Measurements from ENCODE around the gene DHX16. TPM values are rescaled to one million over a fixed set of nuclear protein-coding genes. Genes with fewer than 3 reads are reported as not detected.

Gene DHX16
- polyA plus RNA-seq, 1 donor, result 48.5 TPM

DNA sequence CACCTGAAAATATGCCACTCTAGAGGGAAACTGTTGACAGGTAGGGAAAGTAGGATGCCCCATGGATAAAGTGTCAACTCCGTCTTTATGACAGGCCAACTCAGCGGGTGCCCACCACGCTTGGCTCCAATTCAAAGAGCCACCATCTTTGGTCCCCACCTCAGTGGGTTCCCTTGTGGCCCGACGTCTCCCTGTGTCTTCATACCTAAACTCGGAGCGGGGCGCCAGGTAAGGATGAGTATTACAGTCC, 44.0 kb upstream of the DHX16 start:
- peaks cover 23% of the 10 kb centered on the region for H3K36me3 ChIP-seq (ENCODE audit: control insufficient read depth, insufficient read depth, low read length)
- H3K9me3 ChIP-seq (ENCODE audit: control insufficient read depth, low read depth, low read length), result no peaks in the 10 kb centered on the region
- no CpG with 5 or more reads among the region's 8 CpGs for WGBS (ENCODE audit: insufficient coverage, low lambda C conversion rate)
- peaks cover 3% of the 10 kb centered on the region for H3K4me1 ChIP-seq (ENCODE audit: control insufficient read depth, insufficient read depth, low read length)
- H3K4me3 ChIP-seq (ENCODE audit: low read length), result peak overlapping the region; percentile 80
- no peak for DNase-seq
- H3K27me3 ChIP-seq (ENCODE audit: control insufficient read depth, insufficient read depth, low read length), result no peaks in the 10 kb centered on the region
- H3K27ac ChIP-seq (ENCODE audit: low read length), result peak overlapping the region; percentile 78

- no peak overlapping the region for H3K4me3 ChIP-seq (ENCODE audit: low read length)
- H3K27me3 ChIP-seq (ENCODE audit: control insufficient read depth, insufficient read depth, low read length), result no peaks in the 10 kb centered on the region
- no peak overlapping the region for H3K27ac ChIP-seq (ENCODE audit: low read length)
- no peak for DNase-seq
- H3K36me3 ChIP-seq (ENCODE audit: control insufficient read depth, insufficient read depth, low read length), result peaks cover 32% of the 10 kb centered on the region
- H3K4me1 ChIP-seq (ENCODE audit: control insufficient read depth, insufficient read depth, low read length), result peaks cover 3% of the 10 kb centered on the region
- no CpG with 5 or more reads among the region's 1 CpG for WGBS (ENCODE audit: insufficient coverage, low lambda C conversion rate)
- H3K9me3 ChIP-seq (ENCODE audit: control insufficient read depth, low read depth, low read length), result no peaks in the 10 kb centered on the region
Observed at GRCh38 chr6:30714263-30714662, 41.5 kb upstream of the DHX16 start.

DNA sequence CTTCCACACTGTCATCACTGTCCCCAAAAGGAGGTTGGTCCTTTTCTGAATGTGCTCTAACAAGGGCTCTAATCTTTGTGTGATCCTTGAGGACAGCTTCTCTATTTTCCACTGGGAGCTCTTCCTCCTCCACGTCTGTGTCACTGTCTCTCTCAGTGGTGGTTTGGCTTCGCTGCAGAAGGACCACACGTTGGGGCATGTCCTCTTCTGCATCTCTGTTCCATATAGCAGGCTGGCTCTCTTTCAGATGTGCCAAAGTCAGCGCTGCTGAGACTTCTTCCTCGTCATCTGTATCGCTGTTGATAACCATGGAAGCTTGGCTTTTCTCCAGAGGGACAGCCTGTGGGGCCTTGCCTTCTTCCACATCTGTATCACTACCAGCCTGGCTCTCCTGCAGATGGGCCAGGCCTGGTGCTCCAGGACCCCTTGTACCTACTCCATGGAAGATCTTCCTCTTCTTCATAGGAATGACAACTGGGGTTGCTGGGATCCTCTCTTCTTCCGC, 39.7 kb upstream of the DHX16 start:
- H3K27ac ChIP-seq (ENCODE audit: low read length), result no peak overlapping the region
- H3K4me1 ChIP-seq (ENCODE audit: control insufficient read depth, insufficient read depth, low read length), result peaks cover 3% of the 10 kb centered on the region
- no peaks in the 10 kb centered on the region for H3K9me3 ChIP-seq (ENCODE audit: control insufficient read depth, low read depth, low read length)
- no peaks in the 10 kb centered on the region for H3K27me3 ChIP-seq (ENCODE audit: control insufficient read depth, insufficient read depth, low read length)
- 96% methylated on average over 3 of the region's 7 CpGs for WGBS (ENCODE audit: insufficient coverage, low lambda C conversion rate)
- H3K4me3 ChIP-seq (ENCODE audit: low read length), result no peak overlapping the region
- DNase-seq, result no peak
- H3K36me3 ChIP-seq (ENCODE audit: control insufficient read depth, insufficient read depth, low read length), result peaks cover 39% of the 10 kb centered on the region

- H3K36me3 ChIP-seq (ENCODE audit: control insufficient read depth, insufficient read depth, low read length), result peaks cover 39% of the 10 kb centered on the region
- no peaks in the 10 kb centered on the region for H3K27me3 ChIP-seq (ENCODE audit: control insufficient read depth, insufficient read depth, low read length)
- no peak overlapping the region for H3K27ac ChIP-seq (ENCODE audit: low read length)
- no CpG with 5 or more reads among the region's 1 CpG for WGBS (ENCODE audit: insufficient coverage, low lambda C conversion rate)
- peaks cover 3% of the 10 kb centered on the region for H3K4me1 ChIP-seq (ENCODE audit: control insufficient read depth, insufficient read depth, low read length)
- no peaks in the 10 kb centered on the region for H3K9me3 ChIP-seq (ENCODE audit: control insufficient read depth, low read depth, low read length)
- H3K4me3 ChIP-seq (ENCODE audit: low read length), result no peak overlapping the region
- no peak for DNase-seq
Observed at GRCh38 chr6:30711758-30712380, 39.1 kb upstream of the DHX16 start.

DNA sequence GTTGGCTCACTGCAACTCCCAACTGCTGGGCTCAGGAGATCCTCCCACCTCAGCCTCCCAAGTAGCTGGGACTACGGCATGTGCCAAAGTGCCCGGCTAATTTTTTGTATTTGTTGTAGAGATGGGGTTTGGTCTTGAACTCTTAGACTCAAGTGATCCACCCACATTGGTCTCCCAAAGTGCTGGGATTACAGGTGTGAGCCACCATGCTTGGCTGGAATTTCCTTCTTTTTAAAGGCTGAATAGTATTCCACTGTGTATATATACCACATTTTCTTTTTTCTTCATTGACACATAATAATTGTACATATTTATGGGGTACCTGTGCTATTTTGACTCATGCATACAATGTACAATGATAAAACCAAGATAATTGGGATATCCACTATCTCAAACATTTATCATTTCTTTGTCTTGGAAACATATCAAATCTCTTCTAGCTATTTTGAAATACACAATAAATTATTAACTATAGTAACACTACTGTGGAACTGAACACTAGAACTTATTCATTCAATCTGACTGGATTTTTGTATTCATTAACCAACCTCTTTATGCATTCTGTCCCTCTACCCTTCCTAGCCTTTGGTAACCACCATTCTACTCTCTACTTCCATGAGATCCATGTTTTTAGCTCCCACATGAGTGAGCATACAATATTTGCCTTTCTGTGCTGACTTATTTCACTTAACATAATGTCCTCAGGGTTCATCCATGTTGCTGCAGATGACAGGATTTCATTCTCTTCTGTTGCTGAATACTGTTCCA, 36.5 kb upstream of the DHX16 start:
- Histone ChIP-seq H3K4me1 (ENCODE audit: control insufficient read depth, insufficient read depth, low read length) (no peaks in the 10 kb centered on the region), H3K9me3 (ENCODE audit: control insufficient read depth, low read depth, low read length) (no peaks in the 10 kb centered on the region), H3K4me3 (ENCODE audit: low read length) (no peak overlapping the region), H3K27me3 (ENCODE audit: control insufficient read depth, insufficient read depth, low read length) (no peaks in the 10 kb centered on the region), H3K27ac (ENCODE audit: low read length) (no peak overlapping the region), H3K36me3 (ENCODE audit: control insufficient read depth, insufficient read depth, low read length) (peaks cover 44% of the 10 kb centered on the region)
- WGBS (ENCODE audit: insufficient coverage, low lambda C conversion rate), result no CpG with 5 or more reads among the region's 2 CpGs
- DNase-seq, result no peak

- no peaks in the 10 kb centered on the region for H3K9me3 ChIP-seq (ENCODE audit: control insufficient read depth, low read depth, low read length)
- no peaks in the 10 kb centered on the region for H3K4me1 ChIP-seq (ENCODE audit: control insufficient read depth, insufficient read depth, low read length)
- H3K27ac ChIP-seq (ENCODE audit: low read length), result peak overlapping the region; percentile 30
- H3K36me3 ChIP-seq (ENCODE audit: control insufficient read depth, insufficient read depth, low read length), result peaks cover 39% of the 10 kb centered on the region
- 67% methylated on average over 2 of the region's 6 CpGs for WGBS (ENCODE audit: insufficient coverage, low lambda C conversion rate)
- DNase-seq, result peak in 1 of 2 donors; percentile 56
- no peak overlapping the region for H3K4me3 ChIP-seq (ENCODE audit: low read length)
- no peaks in the 10 kb centered on the region for H3K27me3 ChIP-seq (ENCODE audit: control insufficient read depth, insufficient read depth, low read length)
Observed at GRCh38 chr6:30707281-30707850, 34.6 kb upstream of the DHX16 start.

- 100% methylated on average over 2 of the region's 4 CpGs for WGBS (ENCODE audit: insufficient coverage, low lambda C conversion rate)
- Histone ChIP-seq H3K36me3 (ENCODE audit: control insufficient read depth, insufficient read depth, low read length) (peaks cover 27% of the 10 kb centered on the region), H3K27me3 (ENCODE audit: control insufficient read depth, insufficient read depth, low read length) (no peaks in the 10 kb centered on the region), H3K27ac (ENCODE audit: low read length) (no peak overlapping the region), H3K4me3 (ENCODE audit: low read length) (no peak overlapping the region), H3K9me3 (ENCODE audit: control insufficient read depth, low read depth, low read length) (no peaks in the 10 kb centered on the region), H3K4me1 (ENCODE audit: control insufficient read depth, insufficient read depth, low read length) (no peaks in the 10 kb centered on the region)
- no peak for DNase-seq
Observed at GRCh38 chr6:30705620-30706019, 32.8 kb upstream of the DHX16 start.

- H3K4me1 ChIP-seq (ENCODE audit: control insufficient read depth, insufficient read depth, low read length), result no peaks in the 10 kb centered on the region
- no peak for DNase-seq
- WGBS (ENCODE audit: insufficient coverage, low lambda C conversion rate), result no CpG with 5 or more reads among the region's 4 CpGs
- H3K36me3 ChIP-seq (ENCODE audit: control insufficient read depth, insufficient read depth, low read length), result peaks cover 27% of the 10 kb centered on the region
- no peak overlapping the region for H3K27ac ChIP-seq (ENCODE audit: low read length)
- no peak overlapping the region for H3K4me3 ChIP-seq (ENCODE audit: low read length)
- no peaks in the 10 kb centered on the region for H3K9me3 ChIP-seq (ENCODE audit: control insufficient read depth, low read depth, low read length)
- no peaks in the 10 kb centered on the region for H3K27me3 ChIP-seq (ENCODE audit: control insufficient read depth, insufficient read depth, low read length)
Observed at GRCh38 chr6:30703821-30704220, 31.0 kb upstream of the DHX16 start.

DNA sequence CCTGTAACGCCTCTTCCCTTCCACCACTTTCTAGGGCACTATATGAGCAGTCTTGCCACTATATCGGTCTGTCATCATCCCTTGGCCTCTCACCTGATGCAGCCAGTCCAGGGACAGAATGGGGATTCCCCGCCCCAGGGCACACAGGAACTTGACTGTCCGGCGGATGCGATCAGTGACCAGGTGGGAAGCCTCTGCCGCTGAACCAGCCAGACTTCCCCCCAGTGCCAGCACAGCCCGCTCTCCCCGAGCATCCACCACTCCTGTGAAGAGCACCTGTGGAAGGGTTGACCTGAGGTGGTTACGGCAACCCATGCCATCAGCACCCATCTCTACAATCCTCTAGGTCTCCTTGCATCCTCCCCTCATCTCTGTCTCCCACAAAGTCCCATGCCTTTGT, 30.2 kb upstream of the DHX16 start:
- no peak for DNase-seq
- Histone ChIP-seq H3K36me3 (ENCODE audit: control insufficient read depth, insufficient read depth, low read length) (peaks cover 25% of the 10 kb centered on the region), H3K27ac (ENCODE audit: low read length) (no peak overlapping the region), H3K9me3 (ENCODE audit: control insufficient read depth, low read depth, low read length) (no peaks in the 10 kb centered on the region), H3K4me3 (ENCODE audit: low read length) (no peak overlapping the region), H3K4me1 (ENCODE audit: control insufficient read depth, insufficient read depth, low read length) (no peaks in the 10 kb centered on the region), H3K27me3 (ENCODE audit: control insufficient read depth, insufficient read depth, low read length) (no peaks in the 10 kb centered on the region)
- WGBS (ENCODE audit: insufficient coverage, low lambda C conversion rate), result no CpG with 5 or more reads among the region's 10 CpGs

GRCh38 chr6:30700340-30700739, 27.5 kb upstream of the DHX16 start:
- DNase-seq, result peak; percentile 69 to 84
- Histone ChIP-seq H3K4me1 (ENCODE audit: control insufficient read depth, insufficient read depth, low read length) (no peaks in the 10 kb centered on the region), H3K27ac (ENCODE audit: low read length) (peak overlapping the region; percentile 50), H3K9me3 (ENCODE audit: control insufficient read depth, low read depth, low read length) (no peaks in the 10 kb centered on the region), H3K4me3 (ENCODE audit: low read length) (no peak overlapping the region), H3K36me3 (ENCODE audit: control insufficient read depth, insufficient read depth, low read length) (peaks cover 17% of the 10 kb centered on the region), H3K27me3 (ENCODE audit: control insufficient read depth, insufficient read depth, low read length) (no peaks in the 10 kb centered on the region)
- no CpG with 5 or more reads among the region's 4 CpGs for WGBS (ENCODE audit: insufficient coverage, low lambda C conversion rate)

All from large intestine (tissue), 3 donors.